ENCODE results near the gene SMAD2.

SMAD2 gene

DNA sequence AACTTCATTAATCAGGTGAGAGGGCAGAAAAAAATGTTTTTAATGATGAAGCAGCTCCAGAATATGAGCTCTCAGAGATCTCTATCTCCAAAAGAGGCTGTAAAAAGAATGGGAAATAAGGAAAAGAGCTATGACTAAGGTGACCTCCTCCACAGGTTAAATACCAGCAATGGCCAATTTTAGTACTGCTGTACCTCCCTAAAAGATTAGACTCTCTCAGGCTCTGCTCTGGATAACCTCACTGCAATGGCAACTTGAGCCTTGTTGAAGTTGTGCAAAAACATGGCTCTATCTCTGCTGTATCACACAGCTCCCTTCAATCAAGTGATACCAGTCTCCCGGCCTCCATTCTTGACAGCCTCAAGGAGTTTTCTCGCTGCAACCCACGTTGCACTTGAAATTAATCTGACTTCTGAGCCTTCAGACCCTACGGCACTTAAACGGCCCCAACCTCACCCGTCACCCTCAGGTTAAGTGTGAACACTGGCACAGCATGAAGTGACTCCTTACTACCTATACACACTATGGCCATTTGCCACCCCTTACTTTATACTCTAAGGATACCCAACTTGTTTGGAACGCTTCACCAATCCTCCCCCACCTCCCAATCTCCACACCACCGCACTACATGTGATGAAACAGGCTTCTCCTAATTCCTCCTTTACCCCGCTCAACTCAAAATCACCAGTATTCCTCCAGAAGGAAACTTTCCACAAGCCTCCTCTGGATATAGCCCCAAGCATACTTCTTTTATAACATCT is 36.3 kb downstream of the SMAD2 start:
- no peak for DNase-seq

DNA sequence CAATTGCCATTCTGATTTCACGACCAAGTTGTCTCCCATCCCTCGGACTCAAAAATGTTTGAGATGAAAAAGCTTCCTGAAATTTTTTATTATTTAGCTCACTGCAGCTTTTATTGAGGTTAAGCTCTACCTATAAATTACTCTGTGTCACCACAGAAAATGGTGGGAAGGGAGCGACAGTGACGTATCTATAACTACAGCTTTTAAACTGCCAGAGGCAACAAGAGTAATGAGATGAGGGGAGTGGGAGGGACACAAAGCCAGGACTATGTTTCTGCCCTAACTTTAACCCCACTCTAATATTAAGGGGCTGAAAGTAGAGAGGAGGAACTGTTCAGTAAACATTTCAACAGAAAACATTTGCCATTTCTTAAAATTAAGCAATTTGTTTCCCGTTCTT is 37.4 kb downstream of the SMAD2 start:
- no peak for DNase-seq

DNA sequence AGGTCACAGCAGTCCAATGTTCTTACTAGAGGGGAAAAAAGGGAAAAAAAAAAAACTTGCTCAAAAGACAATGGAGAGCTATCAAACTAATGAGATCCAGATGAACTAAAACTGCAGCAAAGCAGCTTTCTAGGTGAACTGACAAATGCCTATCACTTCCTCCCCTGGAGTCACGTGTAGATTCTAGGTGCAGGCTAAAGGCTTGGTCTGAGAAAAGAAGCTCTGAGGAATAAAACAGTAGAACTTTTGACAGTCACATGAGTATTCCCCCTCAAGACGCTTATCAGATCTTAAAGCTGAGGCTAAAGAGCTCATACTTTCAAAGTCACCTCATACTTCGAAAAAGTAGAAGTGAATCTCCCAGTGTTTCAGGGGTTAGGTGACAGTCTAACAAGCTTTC is 42.3 kb downstream of the SMAD2 start:
- no peak for DNase-seq

DNA sequence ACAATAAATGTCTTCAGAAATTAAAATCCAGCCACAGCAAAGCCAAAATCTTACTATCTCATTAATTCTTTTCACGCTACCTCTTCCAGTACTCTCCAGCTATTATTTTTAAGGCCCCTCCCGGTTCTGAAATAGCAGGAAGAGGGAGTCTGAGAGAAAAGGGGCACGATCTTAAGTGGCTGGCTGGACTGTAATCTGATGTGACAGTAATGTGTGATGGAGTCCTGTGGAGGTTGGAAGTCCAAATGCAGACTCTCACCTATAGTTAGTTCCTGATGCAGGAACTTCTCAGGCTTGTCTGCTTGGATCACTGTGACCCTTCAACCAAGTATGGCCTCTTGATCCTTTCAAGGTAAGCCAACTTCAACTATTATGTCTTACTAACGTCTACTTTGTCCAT is 43.2 kb downstream of the SMAD2 start:
- DNase-seq = no peak

DNA sequence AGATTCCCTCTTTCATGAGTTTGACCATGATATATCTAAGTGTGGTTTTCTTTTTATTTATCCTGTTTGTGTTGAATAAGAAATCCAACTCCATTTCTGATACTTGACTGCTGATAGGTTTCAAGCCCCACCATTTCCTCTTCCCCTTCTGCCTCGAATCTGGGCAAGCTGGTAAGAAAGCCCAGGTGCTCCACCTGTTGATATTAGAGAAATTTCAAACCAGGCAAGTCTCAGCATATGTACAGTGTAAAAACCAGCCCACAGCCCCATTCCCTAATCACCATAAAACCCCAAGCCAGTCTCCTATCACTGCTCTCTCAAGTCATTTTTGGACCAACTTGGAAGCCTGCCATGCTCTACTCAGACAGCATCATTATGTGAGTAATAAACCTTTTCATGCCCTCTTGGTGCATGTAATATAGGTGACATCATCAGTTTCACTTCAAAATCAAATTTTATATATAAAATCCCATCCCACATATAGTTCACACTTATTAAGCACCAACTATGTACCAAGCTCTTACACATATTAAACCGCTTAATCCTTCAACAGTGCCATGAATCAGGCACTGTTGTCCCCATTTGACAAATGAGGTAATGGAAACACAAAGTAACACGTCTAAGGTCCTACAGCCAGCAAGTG is 46.6 kb downstream of the SMAD2 start:
- DNase-seq = no peak

DNA sequence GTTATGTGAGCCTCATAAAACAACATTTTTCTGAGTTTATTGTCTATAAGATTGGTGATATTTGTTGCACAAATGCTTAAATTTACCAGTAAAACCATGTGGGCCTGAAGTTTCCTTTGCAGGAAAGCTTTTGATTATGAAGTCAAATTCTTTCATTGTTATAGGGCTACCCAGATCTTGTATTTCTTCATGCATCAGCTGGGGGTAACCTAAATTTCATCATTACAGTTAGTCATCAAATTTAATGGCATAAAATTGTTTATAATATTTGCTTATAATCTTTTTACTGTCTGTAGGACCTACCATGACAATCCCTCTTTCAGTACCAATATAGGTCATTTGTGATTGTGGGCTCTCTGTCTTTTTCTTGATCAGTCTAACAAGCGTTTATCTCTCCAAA is 47.8 kb downstream of the SMAD2 start:
- DNase-seq = no peak

DNA sequence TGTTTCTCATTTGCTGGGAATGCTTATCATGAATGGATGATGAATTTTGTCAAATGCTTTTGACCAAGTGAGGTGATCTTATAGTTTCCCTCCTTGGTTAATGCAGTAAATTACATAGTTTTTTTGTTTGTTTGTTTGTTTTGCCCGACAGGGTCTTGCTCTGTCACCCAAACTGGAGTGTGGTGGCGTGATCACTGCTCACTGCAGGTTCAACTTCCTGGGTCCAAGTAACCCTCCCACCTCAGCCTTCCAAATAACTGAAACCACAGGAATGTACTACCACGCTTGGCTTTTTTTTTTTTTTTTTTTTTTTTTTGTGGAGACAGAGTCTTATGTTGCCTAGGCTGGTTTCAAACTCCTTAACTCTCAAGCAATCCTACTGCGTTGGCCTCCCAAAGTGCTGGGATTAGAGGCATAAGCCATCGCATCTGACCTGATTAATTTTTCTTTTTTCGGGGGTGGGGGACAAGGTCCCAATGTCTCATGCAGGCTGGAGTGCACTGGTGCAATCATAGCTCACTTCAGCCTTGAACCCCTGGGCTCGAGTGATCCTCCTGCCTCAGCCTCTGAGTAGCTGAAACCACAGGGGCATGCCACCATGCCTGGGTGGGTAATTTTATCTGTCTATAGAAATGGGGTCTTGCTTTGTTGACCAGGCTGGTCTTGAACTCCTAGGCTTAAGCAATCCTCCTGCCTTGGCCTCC is 48.6 kb downstream of the SMAD2 start:
- DNase-seq = no peak

DNA sequence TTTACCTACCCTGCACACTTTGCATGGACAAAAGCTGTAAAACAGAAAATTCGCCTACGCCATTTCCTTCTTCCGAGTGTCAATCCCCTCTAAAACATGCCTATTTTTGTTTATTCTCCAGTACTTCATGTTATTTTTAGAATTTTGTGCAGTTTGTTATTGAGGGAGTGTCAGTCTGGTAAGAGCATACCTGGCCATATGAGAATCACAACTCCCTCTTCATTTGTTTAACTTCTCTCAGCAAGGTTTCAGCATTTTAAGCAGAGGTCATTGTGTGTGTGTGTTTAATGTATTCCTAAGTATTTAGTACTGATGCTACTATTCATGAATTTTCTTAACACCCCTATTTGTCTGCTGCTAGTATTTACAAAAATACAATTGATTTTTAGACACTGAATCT is 49.4 kb downstream of the SMAD2 start:
- no peak for DNase-seq

DNA sequence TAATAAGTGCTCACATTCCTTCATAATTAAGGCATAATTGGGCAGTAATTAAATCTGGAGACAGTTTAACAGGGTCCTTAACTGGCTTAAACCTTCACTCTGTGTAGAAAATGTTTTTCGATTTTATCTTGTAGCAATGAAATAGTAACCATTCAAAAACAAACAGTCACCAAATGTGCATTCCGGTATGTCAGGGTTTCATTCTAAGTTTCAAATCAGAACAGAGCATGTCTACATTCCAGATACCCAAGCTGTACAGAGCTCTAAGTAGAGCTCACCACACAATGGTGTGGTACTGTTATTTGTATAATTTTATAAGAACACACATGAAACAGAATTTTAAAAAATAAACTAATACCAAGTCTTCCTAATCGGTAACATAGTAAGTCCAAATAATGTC is 52.6 kb downstream of the SMAD2 start:
- DNase-seq = no peak

DNA sequence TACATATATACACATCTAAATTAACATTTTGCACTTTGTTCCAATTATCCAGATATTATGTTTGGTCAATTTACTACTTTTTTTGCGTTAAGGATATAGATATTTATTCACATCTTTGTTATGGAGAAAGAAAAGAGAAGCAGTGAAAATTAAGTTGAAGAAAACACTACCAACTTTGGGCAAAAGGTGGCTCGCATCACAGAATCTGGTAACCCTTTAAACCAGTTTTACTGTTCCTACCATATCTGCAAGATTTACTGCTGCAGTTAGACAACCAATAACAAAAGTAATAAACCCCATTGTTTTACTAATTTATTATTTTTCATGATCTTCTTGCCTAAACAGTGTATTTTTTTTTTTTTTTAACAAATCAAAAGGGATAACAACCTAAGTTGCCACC is 53.6 kb downstream of the SMAD2 start:
- no peak for DNase-seq

DNA sequence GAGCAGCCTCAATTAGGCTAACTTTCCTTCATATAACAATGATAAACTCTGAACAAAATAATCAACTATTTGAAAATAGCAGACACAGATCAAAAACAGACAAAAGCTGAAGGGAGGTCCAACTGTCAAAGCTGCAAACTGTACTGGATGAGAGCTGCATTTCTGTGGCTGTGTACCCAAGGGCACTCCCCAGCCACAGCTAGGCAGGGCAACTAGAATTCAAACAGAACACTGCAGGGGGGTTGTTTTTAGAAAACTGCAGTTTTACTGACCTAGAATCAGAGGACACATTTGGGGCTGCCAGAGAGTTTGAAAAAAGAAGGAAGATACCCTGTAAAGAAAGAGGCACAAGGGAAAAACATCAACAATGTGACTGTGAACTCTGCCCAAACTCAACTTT is 56.8 kb downstream of the SMAD2 start:
- no peak for DNase-seq

DNA sequence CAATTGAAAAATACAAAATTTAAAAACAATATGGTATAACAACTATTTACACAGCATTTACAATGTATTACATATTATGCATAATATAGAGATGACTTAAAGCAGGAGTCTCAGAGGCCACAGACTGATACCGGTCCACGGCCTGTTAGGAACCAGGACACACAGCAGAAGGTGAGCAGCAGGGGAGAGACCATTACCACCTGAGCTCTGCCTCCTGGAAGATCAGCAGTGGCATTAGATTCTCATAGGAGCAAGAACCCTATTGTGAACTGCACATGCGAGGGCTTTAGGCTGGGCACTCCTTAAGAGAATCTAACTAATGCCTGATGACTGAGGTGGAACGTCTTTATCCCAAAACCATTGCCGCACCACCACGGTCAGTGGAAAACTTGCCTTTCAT is 58.0 kb downstream of the SMAD2 start:
- no peak for DNase-seq

DNA sequence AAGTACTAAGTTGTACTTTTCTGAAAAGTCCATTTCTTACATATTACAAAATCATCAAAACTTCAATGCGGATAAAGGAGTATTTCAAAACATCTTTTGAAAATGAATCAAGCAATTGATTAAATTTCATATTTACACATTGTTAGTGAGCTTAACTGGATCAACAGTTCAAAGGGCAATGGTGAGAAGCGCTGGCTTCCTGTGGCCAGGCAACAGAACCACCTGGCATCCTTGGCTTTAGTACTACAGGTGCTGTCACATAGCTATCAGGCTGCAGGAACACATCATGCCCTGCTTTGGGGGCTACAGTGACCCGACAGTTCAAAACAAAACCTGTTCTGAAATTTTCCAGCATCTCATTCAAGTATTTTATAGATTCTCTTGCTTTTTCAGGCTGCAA is 59.2 kb downstream of the SMAD2 start:
- no peak for DNase-seq

DNA sequence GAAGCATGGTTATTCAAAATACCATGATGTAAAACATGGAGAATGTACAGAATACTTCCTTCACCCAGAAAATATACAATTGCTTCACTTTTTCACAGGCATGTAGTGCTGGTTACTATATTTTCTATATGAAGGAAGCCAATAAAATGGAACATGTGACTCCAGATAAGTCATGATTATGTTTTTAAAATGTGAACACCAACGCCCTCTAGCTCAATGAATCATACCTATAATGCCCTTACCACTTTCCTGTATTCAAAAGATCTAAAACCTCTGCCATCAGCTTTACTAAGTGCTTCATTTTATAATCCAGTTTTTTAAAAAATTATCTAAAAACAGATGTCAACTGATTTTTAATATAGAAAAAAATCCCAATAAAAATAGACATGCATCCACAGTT is 59.9 kb downstream of the SMAD2 start:
- DNase-seq = no peak

DNA sequence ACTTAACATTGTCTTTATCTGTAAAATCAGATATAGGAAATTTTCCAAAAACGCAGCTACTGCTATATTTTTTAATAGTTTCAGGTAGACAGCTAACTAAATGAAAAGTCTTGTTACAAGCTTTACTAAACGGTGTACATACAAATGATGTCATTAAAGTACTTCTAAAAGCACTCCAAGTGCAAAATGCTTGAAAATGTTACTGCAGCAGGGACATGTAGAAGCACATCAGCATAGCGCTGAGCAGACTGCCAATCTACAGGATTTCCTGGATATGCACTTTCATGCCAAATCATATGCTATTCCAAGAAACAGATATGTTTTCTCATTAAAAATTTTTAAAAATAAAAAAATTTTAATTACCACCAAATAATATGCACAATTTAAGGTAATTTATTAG is 61.7 kb downstream of the SMAD2 start:
- no peak for DNase-seq

DNA sequence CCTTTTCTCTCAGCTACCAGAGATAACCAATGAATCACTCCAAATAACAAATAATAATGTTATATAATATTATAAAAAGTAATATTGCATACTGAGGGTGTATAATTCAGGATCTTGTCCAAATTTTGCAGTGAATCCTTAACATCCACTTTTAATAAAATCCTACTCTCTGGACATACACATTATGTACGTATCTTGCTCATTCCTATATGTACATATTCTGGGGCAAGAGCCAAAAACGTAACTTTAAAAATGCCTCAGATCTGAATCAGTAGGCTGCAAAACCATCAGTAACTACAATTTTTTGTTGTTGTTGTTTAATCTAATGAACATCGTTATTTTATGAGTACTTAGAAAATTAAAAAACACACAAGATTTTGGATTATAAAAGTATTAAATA is 65.3 kb downstream of the SMAD2 start:
- DNase-seq = no peak

DNA sequence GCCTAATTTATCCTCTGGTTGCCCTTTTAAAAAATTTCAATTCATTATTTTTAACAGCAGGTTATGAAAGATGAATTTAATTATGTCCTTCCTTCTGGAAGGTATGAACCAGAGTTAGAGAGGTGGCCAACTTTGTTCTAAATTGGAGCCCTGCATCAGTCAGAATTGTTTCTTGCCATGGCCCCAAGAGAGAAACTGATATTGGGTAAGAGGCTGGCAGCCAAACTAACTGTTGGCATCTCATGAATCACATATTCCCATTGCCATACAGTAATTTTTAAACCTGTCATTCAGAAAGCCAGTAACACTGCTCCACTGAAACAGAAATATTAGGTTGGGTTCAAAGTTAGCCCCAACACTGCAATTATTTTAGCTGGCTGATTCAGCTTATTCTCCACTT is 67.4 kb downstream of the SMAD2 start:
- no peak for DNase-seq

DNA sequence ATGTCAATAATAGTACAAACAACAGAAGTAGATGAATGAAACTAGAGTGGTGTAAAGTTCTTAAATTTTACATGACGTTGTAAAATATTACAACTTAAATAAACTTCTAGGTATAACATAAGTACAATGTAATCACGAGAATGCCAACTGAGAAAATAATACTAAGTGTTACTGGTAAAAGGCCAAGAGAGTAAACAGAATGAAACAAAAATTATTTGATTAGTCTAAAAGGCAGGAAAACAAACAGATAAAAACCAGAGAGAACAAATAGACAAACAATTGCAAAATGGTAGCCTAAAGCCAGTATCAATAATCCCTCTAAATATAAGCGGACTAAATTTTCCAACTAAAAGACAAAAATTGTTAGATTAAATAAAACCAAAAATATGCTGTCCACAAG is 71.9 kb downstream of the SMAD2 start:
- no peak for DNase-seq

DNA sequence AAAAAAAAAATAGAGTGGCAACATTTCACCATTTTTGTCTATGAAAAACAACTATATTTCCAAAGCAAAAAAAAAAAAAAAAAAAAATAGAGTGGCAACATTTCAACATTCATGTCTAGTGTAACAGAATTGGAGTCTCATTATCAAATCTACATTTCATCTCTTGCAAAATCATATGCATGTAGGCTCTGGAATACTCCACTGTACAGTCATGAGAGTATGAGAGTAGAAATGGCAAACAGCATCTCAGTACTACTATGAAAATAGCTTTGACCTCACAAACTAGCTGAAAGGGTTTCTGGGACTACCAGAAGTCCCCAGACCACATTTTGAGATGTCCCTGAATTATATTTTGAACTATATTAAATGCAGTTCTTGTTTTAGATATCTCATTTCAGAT is 82.8 kb downstream of the SMAD2 start:
- DNase-seq = no peak

DNA sequence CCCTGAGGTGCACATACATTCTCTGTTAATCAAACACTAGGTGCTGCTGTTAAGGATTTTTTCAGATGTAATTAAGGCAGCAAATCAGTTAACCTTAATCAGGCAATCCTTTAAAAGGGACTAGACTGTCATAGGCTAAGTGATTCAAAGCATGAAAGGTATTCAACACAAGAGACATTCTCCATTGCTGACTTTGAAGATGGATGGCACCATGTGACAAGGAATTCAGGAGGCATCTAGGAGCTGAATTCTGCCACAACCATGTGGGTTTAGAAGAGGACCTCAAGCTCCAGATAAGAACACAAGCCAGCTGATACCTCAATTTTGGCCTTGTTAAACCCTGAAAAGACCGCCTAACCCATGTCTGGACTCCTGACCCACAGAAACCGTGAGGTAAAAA is 84.0 kb downstream of the SMAD2 start:
- DNase-seq = no peak

DNA sequence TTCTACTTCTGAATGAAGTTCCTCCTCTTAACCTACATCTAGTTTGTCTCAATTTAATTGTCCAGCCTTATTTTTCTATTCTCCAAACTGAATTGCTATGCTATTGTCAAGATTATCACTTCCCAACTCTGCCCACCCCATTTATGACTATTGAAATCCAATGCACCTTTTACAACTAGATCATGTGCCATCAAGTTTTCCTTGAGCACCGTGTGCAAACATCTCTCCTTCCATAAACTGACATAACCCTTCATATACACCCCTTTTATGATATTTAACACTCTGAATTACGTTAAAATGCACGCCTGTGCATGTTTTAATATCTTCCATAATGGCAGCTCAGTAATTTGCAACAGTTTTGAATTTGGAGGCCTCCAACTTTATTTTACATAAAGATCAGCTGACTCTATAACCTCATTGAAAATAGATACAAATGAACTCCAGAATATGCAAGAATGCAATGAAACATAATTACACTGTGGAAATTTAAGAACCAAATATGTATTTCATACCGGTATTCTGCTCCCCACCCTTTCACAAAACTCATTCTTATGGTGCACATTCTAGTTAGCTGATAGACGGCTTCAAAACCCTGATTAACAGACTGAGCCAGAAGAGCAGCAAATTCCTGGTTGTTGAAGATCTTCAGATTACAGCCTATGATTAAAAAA is 85.5 kb downstream of the SMAD2 start:
- no peak for DNase-seq

DNA sequence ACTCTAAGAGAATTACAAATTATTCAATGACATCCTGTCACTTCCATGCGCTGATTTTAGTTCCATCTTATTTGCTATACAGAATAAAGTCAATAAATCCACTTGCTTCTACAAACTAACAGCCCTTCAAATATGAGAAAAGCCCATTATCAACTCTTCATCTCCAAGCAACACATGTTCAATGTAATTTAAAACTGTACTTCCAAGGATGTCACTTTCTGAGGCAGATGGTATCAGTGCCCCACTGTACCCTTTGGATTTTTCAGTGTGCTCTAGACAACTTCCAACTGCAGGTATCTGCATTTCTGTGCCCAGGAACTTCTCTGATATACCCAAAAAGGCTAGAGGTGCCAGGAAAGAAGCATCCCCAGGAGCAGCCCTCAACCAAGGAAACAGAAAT is 87.6 kb downstream of the SMAD2 start:
- no peak for DNase-seq

DNA sequence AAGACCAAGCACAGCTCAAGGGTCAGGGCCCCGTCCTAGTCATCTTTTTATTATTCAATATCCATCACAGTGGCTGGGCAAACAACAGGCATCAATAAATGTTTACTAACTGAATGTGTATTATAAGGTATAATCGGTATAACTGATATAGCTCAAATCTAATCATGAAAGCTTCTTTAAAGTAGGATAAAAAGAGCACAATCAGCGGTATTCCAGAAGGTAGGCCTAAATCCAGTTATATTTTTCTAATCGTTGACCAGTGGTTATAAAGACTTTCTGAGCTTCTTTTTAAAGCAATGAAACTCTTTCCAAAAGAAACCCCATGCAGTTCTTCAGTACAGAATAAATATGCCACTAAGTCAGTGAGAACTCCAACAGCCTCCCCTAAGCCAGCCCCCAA is 92.1 kb downstream of the SMAD2 start:
- no peak for DNase-seq

DNA sequence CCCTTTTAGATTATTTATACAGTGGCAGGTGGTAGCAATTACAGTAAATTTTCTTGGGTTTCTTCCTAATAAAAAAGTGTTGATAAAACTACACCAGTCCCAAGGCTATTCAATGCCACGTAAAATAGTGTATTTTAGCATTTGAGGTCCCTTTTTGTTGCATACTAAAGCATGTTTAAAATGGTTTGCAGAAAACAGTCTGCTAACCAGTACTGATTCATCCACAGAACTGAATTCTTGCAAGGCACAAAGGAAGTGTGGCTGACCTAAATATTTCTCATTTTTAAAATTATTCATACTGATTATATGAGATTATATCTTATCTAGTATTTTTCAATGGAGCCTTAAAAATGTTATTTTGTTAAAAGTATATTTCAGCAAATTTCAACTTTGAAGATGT is 98.1 kb downstream of the SMAD2 start:
- no peak for DNase-seq

All from NCI-H2081 treated with DMSO at 0.1 percent for 48 hours (cell line).